K562 (cell line): Measurements from ENCODE around the gene KCNAB1. TPM values are rescaled to one million over a fixed set of nuclear protein-coding genes. Genes with fewer than 3 reads are reported as not detected.

ENCODE experiments used
- ATF2 ChIP-seq: sonication (generic); formaldehyde crosslinking; IDR thresholded peaks from 2 replicates; pipeline ENCODE4 v1.8.1; 2022; ENCODE audit warnings: missing genetic modification reagents
- FOXJ3 ChIP-seq: sonication (generic); formaldehyde crosslinking; IDR thresholded peaks from 2 replicates; pipeline ENCODE4 v1.4.0; 2020; ENCODE audit warnings: mild to moderate bottlenecking, missing genetic modification reagents
- GATAD2B ChIP-seq: fragments of 450-650 bp; IDR thresholded peaks from 2 replicates; pipeline ENCODE4 v1.6.1; 2017; ENCODE audit warnings: mild to moderate bottlenecking, borderline replicate concordance
- GTF2E2 ChIP-seq: fragments of 200-800 bp; sonication (Bioruptor generic); IDR thresholded peaks from 2 replicates; pipeline ENCODE4 v1.6.1; 2016; ENCODE audit warnings: missing genetic modification characterization, missing compliant biosample characterization
- HNRNPLL ChIP-seq: fragments of 200-400 bp; formaldehyde crosslinking; IDR thresholded peaks from 2 replicates; pipeline ENCODE4 v1.6.1; 2017; ENCODE audit warnings: low read length, low read depth, mild to moderate bottlenecking; ENCODE audit not compliant: poor library complexity, severe bottlenecking
- JUN ChIP-seq, 2 experiments: sonication (generic) in 1 of 2; formaldehyde crosslinking in 1 of 2; IDR thresholded peaks; 2 replicates each; pipeline versions ENCODE4 v1.6.1 to v1.8.0; 2012 to 2022; ENCODE audit warnings: borderline replicate concordance in 2 of 2, mild to moderate bottlenecking in 2 of 2, improper control_type of control experiment in 1 of 2, low read depth in 1 of 2, low read length in 1 of 2, missing genetic modification reagents in 1 of 2
- MIER1 ChIP-seq: fragments of 450-650 bp; IDR thresholded peaks from 2 replicates; pipeline ENCODE4 v1.6.1; 2016; ENCODE audit warnings: antibody characterized with exemption, mild to moderate bottlenecking, low read depth
- MITF ChIP-seq: IDR thresholded peaks from 2 replicates; pipeline ENCODE4 v1.6.1; 2014; ENCODE audit warnings: antibody characterized with exemption
- NCOR1 ChIP-seq: fragments of 450-650 bp; IDR thresholded peaks from 2 replicates; pipeline ENCODE4 v1.6.1; 2016; ENCODE audit warnings: mild to moderate bottlenecking, moderate library complexity
- NEUROD1 ChIP-seq: fragments of 150-350 bp; IDR thresholded peaks from 2 replicates; pipeline ENCODE4 v1.6.1; 2014; ENCODE audit warnings: borderline replicate concordance, low read length, low read depth; ENCODE audit not compliant: partially characterized antibody
- NKRF ChIP-seq: fragments of 450-650 bp; IDR thresholded peaks from 2 replicates; pipeline ENCODE4 v1.6.1; 2016; ENCODE audit warnings: borderline replicate concordance
- NR3C1 ChIP-seq: sonication (generic); formaldehyde crosslinking; IDR thresholded peaks from 2 replicates; pipeline ENCODE4 v1.8.1; 2022; ENCODE audit warnings: missing genetic modification reagents
- POLR2H ChIP-seq: IDR thresholded peaks from 2 replicates; pipeline ENCODE4 v1.6.1; 2016; ENCODE audit warnings: missing genetic modification characterization, low read depth, mild to moderate bottlenecking, control low read depth, missing compliant biosample characterization, moderate library complexity
- RBM14 ChIP-seq: fragments of 200-400 bp; formaldehyde crosslinking; IDR thresholded peaks from 2 replicates; pipeline ENCODE4 v1.6.1; 2018; ENCODE audit warnings: low read depth, mild to moderate bottlenecking, low read length, moderate library complexity, borderline replicate concordance; ENCODE audit not compliant: insufficient read depth
- SIX5 ChIP-seq, 2 experiments: IDR thresholded peaks; 2 replicates each; pipeline ENCODE4 v1.6.1; 2011; ENCODE audit warnings: low read length in 2 of 2, borderline replicate concordance in 1 of 2, low read depth in 1 of 2, mild to moderate bottlenecking in 1 of 2, moderate library complexity in 1 of 2; ENCODE audit not compliant: insufficient read depth in 1 of 2
- TBL1XR1 ChIP-seq, 2 experiments: IDR thresholded peaks; 2 replicates each; pipeline ENCODE4 v1.6.1; 2012; ENCODE audit warnings: improper control_type of control experiment in 2 of 2, low read length in 2 of 2, mild to moderate bottlenecking in 1 of 2
- ZNF239 ChIP-seq: fragments of 250-450 bp; sonication (Bioruptor Pico); IDR thresholded peaks from 2 replicates; pipeline ENCODE4 v1.4.0; 2020; ENCODE audit warnings: mild to moderate bottlenecking
- ZNF274 ChIP-seq: IDR thresholded peaks from 2 replicates; pipeline ENCODE4 v1.6.1; 2011; ENCODE audit warnings: low read depth, mild to moderate bottlenecking, low read length, moderate library complexity, borderline replicate concordance
- ZNF41 ChIP-seq: fragments of 250-450 bp; sonication (Bioruptor Pico); conservative IDR thresholded peaks from 2 replicates; pipeline ENCODE4 v1.4.0; 2020; ENCODE audit warnings: mild to moderate bottlenecking
- polyA plus RNA-seq, 8 experiments: library from polyadenylated mRNA; depleted of rRNA in 4 of 8; stranded (reverse) in 5 of 8; unstranded in 3 of 8; fragments of >200 nt; fragmentation: Nextera tagmentation in 2 of 8; fragmentation: Illumina TruSeq in 1 of 8; extraction: Ambion mirVana in 2 of 8; extraction: Trizol in 1 of 8; gene quantifications; 2 replicates each; pipeline versions ENCODE4 v1.2.1 to v1.2.3, GENCODE V29; 2011 to 2014; ENCODE audit warnings: inconsistent platforms in 1 of 8, missing spikeins in 1 of 8
- total RNA-seq, 7 experiments: library from RNA; depleted of rRNA in 6 of 7; stranded (reverse); fragments of >200 nt in 6 of 7; fragmentation: Illumina TruSeq in 2 of 7; extraction: Trizol in 2 of 7; gene quantifications; 2 replicates each; pipeline versions ENCODE4 v1.2.1 to v1.2.3, GENCODE V29; 2011 to 2021; ENCODE audit warnings: low replicate concordance in 1 of 7
- TF ChIP-seq, protein P1 (sequence below): fragments of 200-800 bp; sonication (Bioruptor generic); IDR thresholded peaks from 2 replicates; pipeline ENCODE4 v1.6.1; 2017; ENCODE audit warnings: missing genetic modification characterization, missing compliant biosample characterization

The KCNAB1 gene
- total and polyA plus RNA-seq, 9 of the 15 experiments (the other 6 are each of a cell fraction or from before 2014, with no cell fraction given), result 0.14 to 1.2 (median 0.51) TPM

GRCh38 chr3:156554842-156555687 lies 434.7 kb downstream of the KCNAB1 start, which contains the start of gene SSR3 (continued):
- no peak for TF ChIP-seq ATF2 (CRISPR knock-in tag)
- no peak for TF ChIP-seq GTF2E2 (tag)
- no peak for TF ChIP-seq ZNF239
- no peak for TF ChIP-seq FOXJ3 (CRISPR knock-in tag)
- TF ChIP-seq RBM14, result no peak
- TF ChIP-seq MITF, result peak; percentile 85
- TF ChIP-seq NKRF, result peak; percentile 87
- TF ChIP-seq TBL1XR1 (IDR thresholded peaks at IDR 0.05; ENCODE audit: low read length in 2 of 2), result no peak
- TF ChIP-seq ZNF274, result no peak
- TF ChIP-seq NEUROD1, result peak; percentile 83
- no peak for TF ChIP-seq NR3C1 (CRISPR knock-in tag)
- no peak for TF ChIP-seq ZNF41 (CRISPR knock-in tag)
- no peak for TF ChIP-seq GATAD2B
- TF ChIP-seq SIX5 (IDR thresholded peaks at IDR 0.05; ENCODE audit: borderline replicate concordance in 1 of 2, insufficient read depth in 1 of 2, low read depth in 1 of 2, low read length in 2 of 2), result peak; percentile 74 to 81; a peak in 3 of 4 replicates
- TF ChIP-seq JUN (IDR thresholded peaks at IDR 0.05; ENCODE audit: borderline replicate concordance, low read depth, low read length), result peak; percentile 7; the same call in 1 of the 2 replicates
- TF ChIP-seq JUN (CRISPR knock-in tag; IDR thresholded peaks at IDR 0.05; ENCODE audit: borderline replicate concordance), result no peak
- TF ChIP-seq NCOR1, result no peak
- TF ChIP-seq, protein P1, sequence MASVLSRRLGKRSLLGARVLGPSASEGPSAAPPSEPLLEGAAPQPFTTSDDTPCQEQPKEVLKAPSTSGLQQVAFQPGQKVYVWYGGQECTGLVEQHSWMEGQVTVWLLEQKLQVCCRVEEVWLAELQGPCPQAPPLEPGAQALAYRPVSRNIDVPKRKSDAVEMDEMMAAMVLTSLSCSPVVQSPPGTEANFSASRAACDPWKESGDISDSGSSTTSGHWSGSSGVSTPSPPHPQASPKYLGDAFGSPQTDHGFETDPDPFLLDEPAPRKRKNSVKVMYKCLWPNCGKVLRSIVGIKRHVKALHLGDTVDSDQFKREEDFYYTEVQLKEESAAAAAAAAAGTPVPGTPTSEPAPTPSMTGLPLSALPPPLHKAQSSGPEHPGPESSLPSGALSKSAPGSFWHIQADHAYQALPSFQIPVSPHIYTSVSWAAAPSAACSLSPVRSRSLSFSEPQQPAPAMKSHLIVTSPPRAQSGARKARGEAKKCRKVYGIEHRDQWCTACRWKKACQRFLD (CRISPR knock-in tag), result peak; percentile 31; the same call in 1 of the 2 replicates
- TF ChIP-seq POLR2H (tag), result peak; percentile 77
- TF ChIP-seq MIER1, result no peak
- TF ChIP-seq HNRNPLL, result peak; percentile 91
